Trophoblast cell (in vitro differentiated cells and primary cell): ENCODE results near the gene PIMREG.
A peak's percentile ranks its signal among the peaks of the same experiment; 100 is the strongest.

Experiments used
- DNase-seq, 2 donors: peaks; one replicate each; pipeline ENCODE4 v3.0.0-alpha.2; 2016
- H2AFZ ChIP-seq: 2 replicates; pipeline ENCODE4 v1.6.1; 2013; ENCODE audit warnings: low read length, moderate library complexity, mild to moderate bottlenecking; ENCODE audit not compliant: insufficient read depth, poor library complexity
- H2AK5ac ChIP-seq: 2 replicates; pipeline ENCODE4 v1.6.1; 2013; ENCODE audit warnings: mild to moderate bottlenecking, low read length
- H2BK120ac ChIP-seq: 2 replicates; pipeline ENCODE4 v1.6.1; 2013; ENCODE audit warnings: low read length, mild to moderate bottlenecking, moderate library complexity; ENCODE audit not compliant: insufficient read depth, poor library complexity
- H2BK12ac ChIP-seq: 2 replicates; pipeline ENCODE4 v1.6.1; 2013; ENCODE audit warnings: mild to moderate bottlenecking, low read length, moderate library complexity
- H2BK5ac ChIP-seq: 2 replicates; pipeline ENCODE4 v1.6.1; 2013; ENCODE audit warnings: low read length, low read depth, moderate library complexity, mild to moderate bottlenecking; ENCODE audit not compliant: poor library complexity
- H3K14ac ChIP-seq: 2 replicates; pipeline ENCODE4 v1.6.1; 2013; ENCODE audit warnings: mild to moderate bottlenecking, low read length
- H3K18ac ChIP-seq: 2 replicates; pipeline ENCODE4 v1.6.1; 2013; ENCODE audit warnings: mild to moderate bottlenecking, low read length
- H3K23ac ChIP-seq: 2 replicates; pipeline ENCODE4 v1.6.1; 2013; ENCODE audit warnings: low read length
- H3K27ac ChIP-seq: 2 replicates; pipeline ENCODE4 v1.5.1; 2013; ENCODE audit warnings: low read depth, mild to moderate bottlenecking, inconsistent platforms, low read length, moderate library complexity
- H3K27me3 ChIP-seq: 2 replicates; pipeline ENCODE4 v1.6.1; 2013; ENCODE audit warnings: inconsistent platforms, mild to moderate bottlenecking, low read length, moderate library complexity; ENCODE audit not compliant: insufficient read depth
- H3K36me3 ChIP-seq, 2 experiments: 1 replicate in 1 of 2; 2 replicates in 1 of 2; pipeline ENCODE4 v1.6.1; 2013; ENCODE audit warnings: low read length in 2 of 2, mild to moderate bottlenecking in 2 of 2, moderate library complexity in 1 of 2; ENCODE audit not compliant: insufficient read depth in 2 of 2, control insufficient read depth in 1 of 2
- H3K4ac ChIP-seq: 2 replicates; pipeline ENCODE4 v1.6.1; 2013; ENCODE audit warnings: low read depth, mild to moderate bottlenecking, low read length, moderate library complexity
- H3K4me1 ChIP-seq, 2 experiments: 1 replicate in 1 of 2; 2 replicates in 1 of 2; pipeline ENCODE4 v1.6.1; 2013; ENCODE audit warnings: low read length in 2 of 2, mild to moderate bottlenecking in 2 of 2, moderate library complexity in 1 of 2; ENCODE audit not compliant: insufficient read depth in 2 of 2, control insufficient read depth in 1 of 2
- H3K4me2 ChIP-seq: 2 replicates; pipeline ENCODE4 v1.6.1; 2013; ENCODE audit warnings: inconsistent platforms, mild to moderate bottlenecking, low read length, moderate library complexity
- H3K4me3 ChIP-seq: 2 replicates; pipeline ENCODE4 v1.5.1; 2013; ENCODE audit warnings: mild to moderate bottlenecking, low read depth, low read length, inconsistent platforms
- H3K79me1 ChIP-seq: one replicate; pipeline ENCODE4 v1.6.1; 2013; ENCODE audit warnings: low read length
- H3K79me2 ChIP-seq: 2 replicates; pipeline ENCODE4 v1.6.1; 2013; ENCODE audit warnings: low read length, mild to moderate bottlenecking; ENCODE audit not compliant: control insufficient read depth, insufficient read depth, poor library complexity
- H3K9ac ChIP-seq: 2 replicates; pipeline ENCODE4 v1.6.1; 2013; ENCODE audit warnings: mild to moderate bottlenecking, low read length
- H3K9me3 ChIP-seq: 2 replicates; pipeline ENCODE4 v1.6.1; 2013; ENCODE audit warnings: low read depth, mild to moderate bottlenecking, control low read depth, inconsistent platforms, low read length; ENCODE audit not compliant: insufficient read depth
- H4K12ac ChIP-seq: 2 replicates; pipeline ENCODE4 v1.6.1; 2013; ENCODE audit warnings: low read depth, mild to moderate bottlenecking, low read length, moderate library complexity
- H4K8ac ChIP-seq: 2 replicates; pipeline ENCODE4 v1.6.1; 2013; ENCODE audit warnings: low read depth, mild to moderate bottlenecking, low read length, moderate library complexity
- H4K91ac ChIP-seq: one replicate; pipeline ENCODE4 v1.6.1; 2013; ENCODE audit warnings: low read depth, mild to moderate bottlenecking, low read length, moderate library complexity
- WGBS: extraction: QIAGEN DNeasy Blood & Tissue Kit; methylation state at CpG from one replicate; pipeline ENCODE4 v1.1.7; 2013; ENCODE audit warnings: missing lambda C conversion rate; ENCODE audit not compliant: insufficient read length, insufficient coverage; ENCODE audit errors: extremely low coverage; 5-methylcytosine and 5-hydroxymethylcytosine counted together

PIMREG gene

DNA sequence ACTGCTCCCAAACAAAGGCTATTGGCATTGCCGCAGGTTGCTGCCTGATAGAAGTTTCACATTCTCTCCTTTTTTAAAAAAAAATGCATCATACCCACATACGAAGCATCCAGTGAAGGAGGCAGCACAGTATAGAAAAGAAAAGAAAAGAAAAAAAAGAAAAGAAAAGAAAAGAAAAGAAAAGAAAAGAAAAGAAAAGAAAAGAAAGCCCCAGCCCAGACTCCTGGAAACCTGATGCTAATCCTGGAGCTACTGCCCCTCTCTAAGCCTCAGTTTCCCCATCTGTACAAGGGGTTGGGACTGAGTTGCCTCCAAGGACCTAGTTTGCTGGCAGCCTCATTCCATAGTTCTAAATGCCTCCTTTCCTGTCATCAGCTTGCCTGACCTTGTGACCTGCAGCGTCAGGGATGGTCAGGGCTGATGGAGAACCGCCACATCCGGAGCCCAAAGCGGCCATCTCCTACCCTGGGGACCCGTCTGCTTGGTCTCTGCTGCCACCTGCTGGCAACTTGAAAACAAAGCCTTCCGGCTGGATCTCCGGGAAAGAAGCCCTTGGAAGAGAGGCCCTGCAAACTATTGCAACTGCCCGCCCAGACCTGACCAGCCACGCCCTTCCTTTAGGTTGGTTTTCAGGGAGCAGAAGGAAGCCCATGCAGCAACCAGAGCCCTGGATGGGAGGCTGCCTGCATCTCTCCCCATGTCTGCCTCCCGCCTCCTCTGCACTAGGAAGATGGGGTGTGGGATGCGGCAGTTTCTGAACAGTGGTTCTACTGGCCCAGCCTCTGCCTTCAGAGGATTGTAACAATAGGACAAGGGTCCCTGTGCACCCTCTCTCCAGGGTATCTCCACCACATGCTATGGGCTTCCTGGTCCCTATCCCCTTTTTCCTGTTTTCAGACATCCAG is 22.3 kb upstream of the PIMREG start:
- no peak overlapping the region for H3K23ac ChIP-seq
- peaks cover 2% of the 10 kb centered on the region for H3K9me3 ChIP-seq
- no peak overlapping the region for H3K4me2 ChIP-seq
- H3K79me2 ChIP-seq = no peaks in the 10 kb centered on the region
- H2BK5ac ChIP-seq = no peak overlapping the region
- no peaks in the 10 kb centered on the region for H3K27me3 ChIP-seq
- H4K8ac ChIP-seq = no peak overlapping the region
- no peak overlapping the region for H4K91ac ChIP-seq
- H3K4ac ChIP-seq = no peak overlapping the region
- no peaks in the 10 kb centered on the region for H3K36me3 ChIP-seq
- DNase-seq = peak; percentile 72 to 90
- no peak overlapping the region for H3K14ac ChIP-seq
- no peak overlapping the region for H2AK5ac ChIP-seq
- no peak overlapping the region for H2AFZ ChIP-seq
- H3K79me1 ChIP-seq = no peaks in the 10 kb centered on the region
- H2BK12ac ChIP-seq = no peak overlapping the region
- no peak overlapping the region for H4K12ac ChIP-seq
- no peaks in the 10 kb centered on the region for H3K4me1 ChIP-seq
- no peak overlapping the region for H3K9ac ChIP-seq
- H3K4me3 ChIP-seq = no peak overlapping the region
- H3K18ac ChIP-seq = no peak overlapping the region
- WGBS = no CpG with 5 or more reads among the region's 13 CpGs
- H2BK120ac ChIP-seq = no peak overlapping the region
- H3K27ac ChIP-seq = no peak overlapping the region

- no peak overlapping the region for H2BK5ac ChIP-seq
- H3K27ac ChIP-seq = no peak overlapping the region
- no peak overlapping the region for H2AK5ac ChIP-seq
- no peak overlapping the region for H3K4me3 ChIP-seq
- no peak overlapping the region for H2BK120ac ChIP-seq
- H3K4me1 ChIP-seq = no peaks in the 10 kb centered on the region
- H2AFZ ChIP-seq = no peak overlapping the region
- H3K36me3 ChIP-seq = no peaks in the 10 kb centered on the region
- H3K79me2 ChIP-seq = no peaks in the 10 kb centered on the region
- no peak overlapping the region for H3K4ac ChIP-seq
- H3K23ac ChIP-seq = no peak overlapping the region
- no CpG with 5 or more reads among the region's 13 CpGs for WGBS
- no peak overlapping the region for H3K14ac ChIP-seq
- no peak for DNase-seq
- H2BK12ac ChIP-seq = no peak overlapping the region
- H3K18ac ChIP-seq = no peak overlapping the region
- H4K12ac ChIP-seq = no peak overlapping the region
- H3K9ac ChIP-seq = no peak overlapping the region
- H3K4me2 ChIP-seq = no peak overlapping the region
- H4K8ac ChIP-seq = no peak overlapping the region
- H4K91ac ChIP-seq = no peak overlapping the region
- H3K79me1 ChIP-seq = no peaks in the 10 kb centered on the region
- peaks cover 2% of the 10 kb centered on the region for H3K9me3 ChIP-seq
- no peaks in the 10 kb centered on the region for H3K27me3 ChIP-seq
Measured at GRCh38 chr17:6422654-6423241, 21.5 kb upstream of the PIMREG start.

GRCh38 chr17:6423931-6424330 is 20.3 kb upstream of the PIMREG start:
- no CpG with 5 or more reads among the region's 14 CpGs for WGBS
- no peaks in the 10 kb centered on the region for H3K36me3 ChIP-seq
- H3K9ac ChIP-seq = no peak overlapping the region
- no peak overlapping the region for H3K23ac ChIP-seq
- H3K27ac ChIP-seq = no peak overlapping the region
- H4K12ac ChIP-seq = no peak overlapping the region
- H3K79me2 ChIP-seq = no peaks in the 10 kb centered on the region
- H3K4ac ChIP-seq = no peak overlapping the region
- H3K79me1 ChIP-seq = no peaks in the 10 kb centered on the region
- no peak overlapping the region for H2AFZ ChIP-seq
- no peak overlapping the region for H4K91ac ChIP-seq
- H2BK5ac ChIP-seq = no peak overlapping the region
- no peak overlapping the region for H2AK5ac ChIP-seq
- H3K14ac ChIP-seq = no peak overlapping the region
- no peaks in the 10 kb centered on the region for H3K9me3 ChIP-seq
- no peaks in the 10 kb centered on the region for H3K4me1 ChIP-seq
- H2BK120ac ChIP-seq = no peak overlapping the region
- H3K27me3 ChIP-seq = no peaks in the 10 kb centered on the region
- H3K4me2 ChIP-seq = no peak overlapping the region
- H2BK12ac ChIP-seq = no peak overlapping the region
- no peak overlapping the region for H3K4me3 ChIP-seq
- no peak overlapping the region for H3K18ac ChIP-seq
- DNase-seq = no peak
- no peak overlapping the region for H4K8ac ChIP-seq

DNA sequence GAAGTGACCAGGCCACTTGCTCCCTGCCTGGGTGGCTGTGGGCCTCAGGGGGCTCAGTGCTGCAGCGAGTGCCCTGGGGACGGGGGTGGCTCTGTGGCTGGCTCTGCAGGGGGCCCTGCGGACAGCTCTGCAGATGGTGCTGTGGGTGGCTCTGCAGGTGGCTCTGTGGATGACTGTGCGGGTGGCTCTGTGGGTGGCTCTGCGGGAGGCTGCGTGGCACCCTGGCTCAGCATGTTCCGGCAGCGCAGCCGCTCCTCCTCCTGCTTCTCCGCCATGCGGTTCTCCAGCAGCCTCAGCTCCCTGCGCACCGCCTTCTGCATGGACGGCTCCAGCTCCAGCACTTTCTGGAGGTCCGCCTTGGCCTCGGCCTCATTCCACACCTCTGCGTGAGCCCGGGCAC is 18.8 kb upstream of the PIMREG start:
- no peaks in the 10 kb centered on the region for H3K4me1 ChIP-seq
- DNase-seq = no peak
- no peaks in the 10 kb centered on the region for H3K36me3 ChIP-seq
- H3K79me2 ChIP-seq = no peaks in the 10 kb centered on the region
- H3K4ac ChIP-seq = no peak overlapping the region
- H3K27ac ChIP-seq = no peak overlapping the region
- H3K4me2 ChIP-seq = no peak overlapping the region
- no peaks in the 10 kb centered on the region for H3K27me3 ChIP-seq
- H2BK120ac ChIP-seq = no peak overlapping the region
- H2BK12ac ChIP-seq = no peak overlapping the region
- no peak overlapping the region for H4K12ac ChIP-seq
- no CpG with 5 or more reads among the region's 18 CpGs for WGBS
- H2AFZ ChIP-seq = no peak overlapping the region
- H2BK5ac ChIP-seq = no peak overlapping the region
- no peak overlapping the region for H3K9ac ChIP-seq
- H4K91ac ChIP-seq = no peak overlapping the region
- H3K79me1 ChIP-seq = no peaks in the 10 kb centered on the region
- no peak overlapping the region for H3K18ac ChIP-seq
- no peak overlapping the region for H2AK5ac ChIP-seq
- H3K9me3 ChIP-seq = no peaks in the 10 kb centered on the region
- no peak overlapping the region for H3K14ac ChIP-seq
- no peak overlapping the region for H3K23ac ChIP-seq
- no peak overlapping the region for H3K4me3 ChIP-seq
- no peak overlapping the region for H4K8ac ChIP-seq
